ENCODE measurements around the gene ACHE.

ACHE gene

GRCh38 chr7:100891568-100892247 lies 4.0 kb downstream of the ACHE start:
- no peak for TF ChIP-seq CTCF (IDR thresholded peaks at IDR 0.05; ENCODE audit: insufficient read depth, missing control alignments)
- FAIRE-seq (no peak), DNase-seq (ENCODE audit: insufficient read length, low spot score) (no peak)

- no peak for TF ChIP-seq CTCF (IDR thresholded peaks at IDR 0.05; ENCODE audit: insufficient read depth, missing control alignments)
- FAIRE-seq, result no peak
- DNase-seq (ENCODE audit: insufficient read length, low spot score), result no peak
These were observed 4.8 kb downstream of the ACHE start for GRCh38 chr7:100890653-100891567.

GRCh38 chr7:100888988-100889750 lies 6.5 kb downstream of the ACHE start, which contains the start of gene UFSP1:
Gene UFSP1, minus strand, starts transcription at chr7:100889715. Its CDS starts 444 bp downstream, at chr7:100889271.
- no peak for TF ChIP-seq CTCF (IDR thresholded peaks at IDR 0.05; ENCODE audit: insufficient read depth, missing control alignments)
- no peak for FAIRE-seq
- no peak for DNase-seq (ENCODE audit: insufficient read length, low spot score)

- DNase-seq (ENCODE audit: insufficient read length, low spot score) (no peak), FAIRE-seq (no peak)
- TF ChIP-seq CTCF (IDR thresholded peaks at IDR 0.05; ENCODE audit: insufficient read depth, missing control alignments), result no peak
These were observed 7.2 kb downstream of the ACHE start for GRCh38 chr7:100888291-100888987.

- no peak for FAIRE-seq
- TF ChIP-seq CTCF (IDR thresholded peaks at IDR 0.05; ENCODE audit: insufficient read depth, missing control alignments), result no peak
- DNase-seq (ENCODE audit: insufficient read length, low spot score), result no peak
These were observed 8.0 kb downstream of the ACHE start for GRCh38 chr7:100887516-100888290.

GRCh38 chr7:100886936-100887515 lies 8.7 kb downstream of the ACHE start:
- no peak for DNase-seq (ENCODE audit: insufficient read length, low spot score)
- TF ChIP-seq CTCF (IDR thresholded peaks at IDR 0.05; ENCODE audit: insufficient read depth, missing control alignments), result no peak
- no peak for FAIRE-seq

All from D721Med (cell line).